Pulmonary artery endothelial cell (primary cell): ENCODE data around the gene KLRD1. TPM values are rescaled to one million over a fixed set of nuclear protein-coding genes. Genes with fewer than 3 reads are reported as not detected.
"Not testable (repeated sequence)": the region's sequence is repeated elsewhere in the genome, so short reads cannot be mapped to it uniquely, and the experiment has no call there.

Experiments
- DNase-seq: peaks from one replicate; pipeline ENCODE4 v3.0.0-alpha.2; 2011; ENCODE audit warnings: low read depth, low spot score
- total RNA-seq: library from RNA; depleted of rRNA; stranded (reverse); fragments of >200 nt; gene quantifications from 2 replicates; pipeline ENCODE4 v1.2.3, GENCODE V29; 2014

KLRD1 gene, protein sequence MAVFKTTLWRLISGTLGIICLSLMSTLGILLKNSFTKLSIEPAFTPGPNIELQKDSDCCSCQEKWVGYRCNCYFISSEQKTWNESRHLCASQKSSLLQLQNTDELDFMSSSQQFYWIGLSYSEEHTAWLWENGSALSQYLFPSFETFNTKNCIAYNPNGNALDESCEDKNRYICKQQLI
- total RNA-seq = 0.20 and 0.32 TPM in 2 replicates

GRCh38 chr12:10307630-10308029 lies at the start of gene KLRD1:
Gene KLRD1, plus strand, starts transcription at chr12:10307870. Its CDS starts 208 bp downstream, at chr12:10308078.
- no peak for DNase-seq

DNA sequence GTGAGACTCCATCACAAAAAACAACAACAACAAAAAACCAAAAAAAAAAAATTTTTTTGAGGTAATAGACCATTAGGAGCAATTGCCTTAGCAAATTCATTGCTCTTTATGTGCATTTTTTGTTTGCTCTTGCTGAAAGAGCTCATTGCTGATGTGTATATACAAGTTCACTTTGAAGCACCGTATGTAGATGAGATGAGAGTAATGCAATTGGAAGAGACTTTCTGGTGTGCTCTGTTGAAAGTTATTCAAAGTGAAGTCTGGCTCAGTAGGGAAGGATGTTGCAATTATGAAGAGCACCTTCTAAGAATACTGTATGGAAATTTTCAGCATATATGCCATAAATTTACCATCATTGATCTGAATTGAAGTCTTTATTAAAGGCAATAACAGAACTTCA lies 46.7 kb upstream of the KLRD1 start:
- DNase-seq = no peak

GRCh38 chr12:10268037-10268436 lies 39.6 kb upstream of the KLRD1 start:
- DNase-seq = no peak

DNA sequence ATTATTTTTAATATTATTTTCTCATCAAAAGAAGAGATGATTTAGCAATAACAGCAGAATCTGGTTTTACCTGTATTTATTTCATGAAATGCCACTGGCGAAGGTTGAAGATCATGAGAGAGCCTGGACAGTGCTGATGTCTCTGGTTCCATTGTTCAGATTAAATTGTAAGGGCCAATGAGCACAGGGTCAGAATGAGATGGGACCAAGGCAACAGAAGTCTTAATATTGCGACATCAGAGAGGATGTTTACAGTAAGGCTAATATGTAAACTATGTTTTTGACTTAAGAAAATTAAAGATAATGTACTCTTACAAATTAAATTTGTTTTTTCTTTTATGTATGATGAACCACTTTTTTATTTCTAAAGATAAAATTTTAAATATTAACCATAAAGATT lies 35.2 kb upstream of the KLRD1 start:
- no peak for DNase-seq

GRCh38 chr12:10276774-10277173 lies 30.9 kb upstream of the KLRD1 start:
- DNase-seq = no peak

DNA sequence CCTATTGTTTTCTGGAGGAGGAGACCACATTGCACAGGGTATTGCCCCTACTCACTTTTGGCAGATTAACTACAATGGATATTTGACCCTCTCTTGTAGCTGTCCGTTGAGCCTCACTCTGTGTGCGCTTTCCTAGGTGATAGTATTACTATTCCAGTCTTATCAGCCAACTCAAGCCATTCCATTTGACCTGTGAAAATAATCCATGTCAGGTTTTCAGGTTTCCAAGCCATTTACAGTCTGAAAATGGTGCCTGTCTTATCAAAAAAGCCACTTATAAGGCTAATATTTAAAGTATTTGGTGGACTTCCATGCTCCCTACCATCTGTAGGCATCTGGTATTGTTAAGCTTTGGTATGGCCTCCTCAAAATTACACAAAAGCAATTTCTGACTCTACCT lies 29.6 kb upstream of the KLRD1 start:
- DNase-seq = no peak

GRCh38 chr12:10279937-10280336 lies 27.7 kb upstream of the KLRD1 start:
- no peak for DNase-seq

- DNase-seq = no peak
These were observed 24.6 kb upstream of the KLRD1 start for GRCh38 chr12:10283027-10283426.

DNA sequence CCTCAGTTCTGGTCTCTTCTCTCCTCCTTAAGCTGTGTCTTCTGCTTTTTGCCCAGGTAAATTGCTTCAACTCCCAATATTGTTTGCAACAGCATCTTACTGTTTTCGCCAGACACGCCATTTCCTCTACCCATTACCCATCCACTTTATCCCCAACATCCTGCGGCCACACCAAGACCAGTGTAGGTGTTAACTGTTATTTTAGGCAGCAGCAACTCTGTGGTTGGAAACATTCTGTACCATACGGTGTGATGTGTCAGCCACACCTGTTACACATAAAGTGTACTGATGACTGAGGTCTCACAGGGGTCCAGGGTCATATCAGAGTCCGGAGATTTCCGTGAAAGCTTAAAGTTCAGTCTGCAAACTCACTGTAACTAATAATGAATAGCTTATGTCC lies 21.8 kb upstream of the KLRD1 start:
- no peak for DNase-seq

GRCh38 chr12:10289005-10289754 lies 18.5 kb upstream of the KLRD1 start:
- no peak for DNase-seq

DNA sequence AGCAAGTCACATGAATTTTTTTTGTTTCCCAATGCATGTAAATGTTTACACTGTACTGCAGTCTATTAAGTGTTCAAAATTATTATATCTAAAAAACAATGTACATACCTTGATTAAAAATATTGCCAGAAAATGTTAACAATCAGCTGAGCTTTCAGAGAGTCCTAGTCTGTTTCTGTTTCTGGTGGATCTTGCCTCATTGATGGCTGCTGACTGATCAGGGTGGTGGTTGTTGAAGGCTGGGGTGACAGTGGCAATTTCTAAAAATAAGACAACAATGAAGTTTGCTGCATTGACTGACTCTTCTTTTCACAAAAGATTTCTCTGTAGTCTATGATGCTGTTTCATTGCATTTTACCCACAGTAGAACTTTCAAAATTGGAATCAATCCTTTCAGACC lies 16.6 kb upstream of the KLRD1 start:
- DNase-seq = no peak

- DNase-seq = no peak
These were observed 14.5 kb upstream of the KLRD1 start for GRCh38 chr12:10293151-10293550.

- DNase-seq = no peak
These were observed 14.0 kb upstream of the KLRD1 start for GRCh38 chr12:10293570-10294227.

DNA sequence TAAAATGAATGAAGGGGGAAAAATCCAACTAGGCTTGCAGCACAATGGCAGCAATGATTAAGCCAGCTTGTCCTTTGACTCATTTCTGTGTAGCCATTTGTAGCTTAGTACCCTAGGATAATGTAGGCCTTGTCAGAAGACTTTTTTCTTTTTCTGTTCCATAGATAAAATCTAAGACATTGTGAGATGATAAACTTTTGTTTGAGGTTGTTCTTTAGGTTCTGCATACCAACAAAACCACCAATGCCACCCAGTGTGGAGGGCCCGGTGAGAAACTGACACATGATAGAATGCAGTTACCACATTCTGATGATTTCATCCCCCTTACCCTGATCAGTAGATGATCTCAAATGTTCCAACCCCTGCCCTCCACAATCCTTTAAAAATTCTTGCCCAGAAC lies 6.6 kb upstream of the KLRD1 start:
- DNase-seq = no peak

DNA sequence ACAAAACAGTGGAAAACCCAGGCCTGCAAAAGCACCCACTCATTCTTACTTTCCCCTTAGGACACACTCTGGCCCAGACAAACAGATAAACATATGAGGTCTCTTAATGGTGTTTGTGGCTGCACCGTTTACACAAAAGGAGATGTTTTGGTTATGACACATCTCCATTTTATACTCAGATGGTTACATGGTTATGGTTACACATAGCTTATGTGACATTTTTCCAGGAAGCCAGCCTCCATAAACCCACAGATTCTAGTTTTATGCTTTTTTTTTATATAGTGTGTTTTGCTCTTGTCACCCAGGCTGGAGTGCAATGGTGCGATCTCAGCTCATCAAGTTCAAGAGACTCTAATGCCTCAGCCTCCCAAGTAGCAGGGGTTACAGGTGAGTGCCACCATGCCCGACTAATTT lies 3.5 kb upstream of the KLRD1 start:
- no peak for DNase-seq

DNA sequence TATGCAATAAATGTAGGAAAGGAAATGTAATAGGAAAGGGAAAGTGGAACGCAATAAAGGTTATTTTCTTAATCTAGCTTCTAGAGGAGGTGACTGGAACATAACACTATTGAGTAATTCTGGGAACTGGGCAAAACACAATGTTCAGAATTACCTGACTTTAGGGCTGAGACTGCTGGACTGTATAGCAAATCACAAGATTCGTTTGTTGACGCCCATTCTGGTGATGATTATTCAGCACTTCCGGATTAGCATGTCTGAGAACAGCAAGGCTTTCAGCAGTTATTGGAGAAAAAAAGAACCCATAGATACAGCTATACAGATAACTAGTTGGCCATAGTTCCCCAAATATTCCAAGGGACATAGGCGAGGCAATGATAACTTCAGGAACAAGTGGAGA lies 2.3 kb upstream of the KLRD1 start:
- DNase-seq = no peak

DNA sequence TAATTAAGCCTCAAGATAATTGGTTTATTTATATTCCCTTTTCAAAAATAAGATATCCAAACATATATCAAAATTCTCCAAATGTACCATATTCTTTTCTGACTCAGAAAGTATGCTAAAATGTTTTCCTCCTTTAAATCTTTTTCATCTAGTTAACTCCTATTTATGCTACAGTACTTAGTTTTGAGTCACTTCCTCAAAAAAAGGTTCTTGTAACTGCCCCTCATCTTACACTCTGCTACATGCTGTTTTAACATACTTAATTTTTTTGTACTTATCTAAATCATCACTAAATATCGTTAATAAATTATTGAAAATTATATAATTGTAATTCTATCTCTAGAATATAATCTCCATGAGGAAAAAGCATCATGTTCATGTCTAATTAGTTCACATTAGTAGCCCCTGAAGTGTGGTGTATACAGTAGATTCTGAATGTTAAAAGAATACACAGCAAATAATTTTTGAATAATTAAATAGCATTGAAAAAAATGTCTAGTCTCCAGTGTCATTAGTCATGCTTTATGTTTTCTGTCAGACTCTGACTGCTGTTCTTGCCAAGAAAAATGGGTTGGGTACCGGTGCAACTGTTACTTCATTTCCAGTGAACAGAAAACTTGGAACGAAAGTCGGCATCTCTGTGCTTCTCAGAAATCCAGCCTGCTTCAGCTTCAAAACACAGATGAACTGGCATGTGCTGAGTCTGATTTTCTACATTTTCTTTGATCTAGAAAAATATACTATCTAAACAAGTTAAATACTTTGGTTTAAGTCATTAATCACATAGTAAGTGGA lies 3.5 kb downstream of the KLRD1 start:
- peak; percentile 51 for DNase-seq

DNA sequence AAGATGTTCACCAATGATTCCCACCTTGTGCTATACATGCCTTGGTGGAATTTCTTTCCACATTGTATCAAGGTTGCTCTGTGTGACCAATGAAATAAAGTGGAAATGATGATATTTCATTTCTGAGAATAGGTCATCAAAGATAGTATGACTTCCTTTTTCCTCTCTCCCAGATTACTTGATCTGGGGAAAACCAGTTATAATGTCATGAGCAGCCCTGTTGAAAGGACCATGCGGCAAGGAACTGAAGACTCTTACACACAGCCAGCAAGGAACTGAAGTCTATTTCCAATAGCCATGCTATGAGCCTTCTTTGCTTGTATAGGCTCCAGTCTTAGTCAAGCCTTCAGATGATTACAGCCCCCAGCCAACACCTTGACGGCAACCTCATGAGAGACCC lies 11.7 kb downstream of the KLRD1 start:
- no peak for DNase-seq

DNA sequence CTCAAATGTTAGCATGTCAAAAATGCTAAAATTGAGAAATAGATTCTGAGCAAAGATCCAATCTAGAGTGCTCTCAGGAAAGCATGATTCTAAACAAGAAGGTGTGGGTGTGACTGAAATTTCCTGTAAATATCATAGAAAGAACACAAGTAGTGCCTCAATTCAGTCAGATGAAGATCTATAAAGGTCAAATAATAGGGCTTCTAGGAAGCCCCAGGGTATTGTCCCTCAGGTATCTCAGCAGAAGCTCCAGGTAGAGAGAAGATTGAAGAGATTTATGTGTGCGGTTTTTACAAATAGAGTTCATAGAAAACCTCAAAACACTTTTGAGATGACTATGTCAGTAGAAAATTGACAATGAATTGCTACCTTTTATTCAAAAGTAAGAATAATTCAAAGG lies 13.0 kb downstream of the KLRD1 start:
- no peak for DNase-seq

- DNase-seq = not testable (repeated sequence)
These were observed 21.0 kb downstream of the KLRD1 start for GRCh38 chr12:10328691-10329090.

DNA sequence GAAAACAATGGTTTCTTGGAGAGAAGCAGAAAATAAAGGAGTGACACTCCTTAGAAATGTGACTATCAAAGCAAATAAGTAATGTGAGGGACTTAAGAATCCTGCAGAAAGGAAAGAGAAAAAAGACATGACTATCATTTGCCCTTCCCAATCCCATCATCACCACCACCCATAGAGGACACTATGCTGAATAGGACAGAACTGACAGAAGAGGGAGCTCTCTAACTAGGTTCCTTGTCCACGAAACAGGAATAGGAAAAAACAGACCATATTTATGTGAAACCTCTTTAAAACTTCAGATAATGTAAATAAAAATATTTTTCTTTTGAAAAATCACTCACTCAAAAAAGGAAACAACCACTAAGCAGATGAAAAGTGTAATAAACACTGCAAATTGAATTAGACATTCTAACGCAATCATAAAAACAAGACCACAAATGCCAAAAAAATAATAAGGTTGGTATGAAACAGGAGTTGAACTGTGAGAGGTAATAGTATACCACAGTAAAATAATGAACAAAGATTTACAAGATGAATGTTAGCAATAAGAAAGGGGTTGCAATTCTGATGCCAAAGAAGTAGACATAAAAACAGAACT lies 24.1 kb downstream of the KLRD1 start:
- DNase-seq = no peak

DNA sequence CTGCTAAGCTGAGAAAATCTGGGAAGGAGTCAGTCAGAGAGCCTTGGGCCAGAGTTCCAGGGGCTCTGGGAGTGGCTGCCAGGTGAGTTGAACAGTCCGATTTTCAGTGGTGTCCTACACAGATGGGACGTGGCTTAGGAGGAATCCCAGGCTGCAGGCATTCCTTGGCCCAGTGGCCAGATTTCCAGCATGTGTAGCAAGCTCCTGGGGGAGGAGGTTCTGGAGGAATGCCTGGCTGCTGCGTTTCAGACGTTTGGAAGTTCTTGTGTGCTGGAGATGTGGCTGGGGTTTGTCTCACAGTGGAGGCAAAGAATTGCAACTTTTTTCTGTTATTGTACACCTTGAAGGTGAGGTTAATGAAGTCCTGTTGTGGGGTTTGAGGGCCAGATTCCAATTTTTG lies 28.5 kb downstream of the KLRD1 start:
- not testable (repeated sequence) for DNase-seq
